T-cell (primary cell): Measurements from ENCODE around the gene STT3B. TPM values are rescaled to one million over a fixed set of nuclear protein-coding genes. Genes with fewer than 3 reads are reported as not detected.
"Not testable (repeated sequence)": the region's sequence is repeated elsewhere in the genome, so short reads cannot be mapped to it uniquely, and the experiment has no call there.

Source experiments
- ATAC-seq, 4 experiments: fragments of 200-7000 bp in 3 of 4; fragments of 150-1000 bp in 1 of 4; cut with Tn5 transposase; replicated peaks in 1 of 4; 1 replicate in 3 of 4; 2 replicates in 1 of 4; pipeline ENCODE4 v1.10.0; 2021; ENCODE audit warnings: moderate library complexity in 3 of 4, mild to moderate bottlenecking in 2 of 4, moderate number of reproducible peaks in 1 of 4
- CTCF ChIA-PET, 2 donors: fragments of 300-600 bp; sonication (Branson Sonifier 250); formaldehyde crosslinking; loops; one replicate each; lab custom pipeline; 2022; ENCODE audit warnings: antibody characterized with exemption in 2 of 2; lab: Charles Lee
- POLR2A ChIA-PET, 2 donors: fragments of 300-600 bp; sonication (Branson Sonifier 250); formaldehyde crosslinking; loops; one replicate each; lab custom pipeline; 2022; ENCODE audit warnings: antibody characterized with exemption in 2 of 2; lab: Charles Lee
- DNase-seq, 35 experiments: peaks; one replicate each; pipeline versions ENCODE4 v3.0.0 to v3.0.0-alpha.2; 2013 to 2023
- H3K27ac ChIP-seq: one replicate; pipeline ENCODE4 v1.5.1; 2013; ENCODE audit warnings: low read length
- H3K27me3 ChIP-seq, 2 experiments: replicated peaks in 1 of 2; 1 replicate in 1 of 2; 2 replicates in 1 of 2; pipeline versions ENCODE4 v1.6.1 to v1.7.0; 2013; ENCODE audit warnings: low read length in 1 of 2, mixed read lengths in 1 of 2; ENCODE audit not compliant: control insufficient read depth in 2 of 2, insufficient read depth in 2 of 2; ENCODE audit errors: extremely low read depth in 1 of 2
- H3K36me3 ChIP-seq, 2 donors: 1 replicate in 1 of 2; 2 replicates in 1 of 2; pipeline versions ENCODE4 v1.6.1 to v1.7.0; 2013; ENCODE audit warnings: low read length in 1 of 2; ENCODE audit not compliant: control insufficient read depth in 2 of 2, insufficient read depth in 1 of 2; ENCODE audit errors: extremely low read depth in 1 of 2
- H3K4me1 ChIP-seq, 2 experiments: 1 replicate in 1 of 2; 2 replicates in 1 of 2; pipeline versions ENCODE4 v1.6.1 to v1.7.0; 2013; ENCODE audit warnings: low read length in 2 of 2, mixed read lengths in 1 of 2; ENCODE audit not compliant: insufficient read depth in 2 of 2, control insufficient read depth in 1 of 2; ENCODE audit errors: extremely low read depth in 1 of 2
- H3K4me3 ChIP-seq, 2 donors: 1 replicate in 1 of 2; 2 replicates in 1 of 2; pipeline versions ENCODE4 v1.5.1 to v1.7.0; 2013; ENCODE audit warnings: mild to moderate bottlenecking in 2 of 2, low read length in 1 of 2, moderate library complexity in 1 of 2; ENCODE audit not compliant: control insufficient read depth in 1 of 2; ENCODE audit errors: extremely low read depth in 1 of 2
- H3K9me3 ChIP-seq: 2 replicates; pipeline ENCODE4 v1.7.0; 2013
- H3K27ac Mint-ChIP-seq, 2 donors: one replicate each; pipeline ENCODE4 v1.8.0; 2020 to 2021; ENCODE audit warnings: mild to moderate bottlenecking in 2 of 2, mixed read lengths in 2 of 2
- H3K27me3 Mint-ChIP-seq, 2 donors: one replicate each; pipeline ENCODE4 v1.8.0; 2021 to 2022; ENCODE audit warnings: mixed read lengths in 2 of 2
- H3K36me3 Mint-ChIP-seq: one replicate; pipeline ENCODE4 v1.8.0; 2021; ENCODE audit warnings: mixed read lengths
- H3K4me1 Mint-ChIP-seq, 3 donors: one replicate each; pipeline ENCODE4 v1.8.0; 2020 to 2022; ENCODE audit warnings: mixed read lengths in 3 of 3, mild to moderate bottlenecking in 1 of 3
- H3K4me3 Mint-ChIP-seq, 3 donors: one replicate each; pipeline ENCODE4 v1.8.0; 2020 to 2022; ENCODE audit warnings: mild to moderate bottlenecking in 3 of 3, mixed read lengths in 3 of 3, moderate library complexity in 3 of 3
- H3K9me3 Mint-ChIP-seq, 3 donors: one replicate each; pipeline ENCODE4 v1.8.0; 2020 to 2022; ENCODE audit warnings: mixed read lengths in 3 of 3
- WGBS: methylation state at CpG from one replicate; pipeline ENCODE4 v1.1.5; 2013; ENCODE audit warnings: missing lambda C conversion rate; ENCODE audit not compliant: insufficient coverage; 5-methylcytosine and 5-hydroxymethylcytosine counted together
- total RNA-seq, 35 experiments: library from RNA in 6 of 35; stranded (reverse) in 6 of 35; fragments of 120-200 nt in 1 of 35; gene quantifications; one replicate each; pipeline versions ENCODE4 v1.2.1 to v1.2.4 and lab custom pipeline; 2013 to 2026

STT3B gene
- total RNA-seq, 5 donors from 2014 or later (not counting 1 experiment from before 2014, with no cell fraction given), result 92.1 to 160 (median 110) TPM

DNA sequence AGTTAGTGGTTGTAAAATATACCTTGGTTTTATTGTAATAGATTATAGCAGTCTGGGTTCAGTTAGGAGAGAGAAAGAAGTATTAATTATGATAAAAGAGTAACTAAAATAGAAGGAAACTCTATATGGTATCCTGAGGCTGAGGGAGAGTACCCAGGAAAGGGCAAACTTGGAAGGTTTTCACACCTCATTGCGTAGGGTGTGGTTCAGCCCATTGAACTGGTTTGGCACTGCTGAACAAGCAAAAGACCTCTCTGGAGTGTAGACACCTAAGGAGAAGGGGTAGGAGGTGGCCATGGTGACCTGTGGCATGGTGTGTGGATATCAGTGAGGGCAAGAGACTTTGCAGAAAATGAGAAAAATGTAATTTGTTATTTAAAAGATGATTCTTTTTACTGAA is 63.5 kb downstream of the STT3B start:
- H3K9me3 Mint-ChIP-seq, result peaks cover 4 to 18% (median 14%) of the 10 kb centered on the region in 3 donors
- H3K36me3 ChIP-seq, result peaks cover 10 to 34% of the 10 kb centered on the region in 2 donors
- WGBS, result 50% methylated on average over 1 of the region's 1 CpG
- CTCF ChIA-PET, result interaction anchor here in 1 of 2 donors (1.4 kb wide), 1 partner anchor 15 kb away, joined by 3 read pairs; no protein-coding TSS in a partner anchor
- POLR2A ChIA-PET, result interaction anchor here in 1 of 2 donors (0.6 kb wide), 1 partner anchor 79 kb away, joined by 3 read pairs; no protein-coding TSS in a partner anchor
- no peak for DNase-seq
- H3K4me3 Mint-ChIP-seq, result no peak overlapping the region
- H3K27me3 Mint-ChIP-seq, result no peaks in the 10 kb centered on the region
- H3K36me3 Mint-ChIP-seq, result peaks cover 71% of the 10 kb centered on the region
- H3K27me3 ChIP-seq, result no peaks in the 10 kb centered on the region
- H3K27ac Mint-ChIP-seq, result peak overlapping the region; percentile 50 to 75
- peak in 1 of 4 experiments; percentile 29 for ATAC-seq
- no peak overlapping the region for H3K27ac ChIP-seq
- H3K4me3 ChIP-seq, result no peak overlapping the region
- H3K4me1 ChIP-seq, result peaks cover 2 to 12% of the 10 kb centered on the region in 2 experiments
- peaks cover 54 to 64% (median 58%) of the 10 kb centered on the region in 3 donors for H3K4me1 Mint-ChIP-seq
- peaks cover 2% of the 10 kb centered on the region for H3K9me3 ChIP-seq

DNA sequence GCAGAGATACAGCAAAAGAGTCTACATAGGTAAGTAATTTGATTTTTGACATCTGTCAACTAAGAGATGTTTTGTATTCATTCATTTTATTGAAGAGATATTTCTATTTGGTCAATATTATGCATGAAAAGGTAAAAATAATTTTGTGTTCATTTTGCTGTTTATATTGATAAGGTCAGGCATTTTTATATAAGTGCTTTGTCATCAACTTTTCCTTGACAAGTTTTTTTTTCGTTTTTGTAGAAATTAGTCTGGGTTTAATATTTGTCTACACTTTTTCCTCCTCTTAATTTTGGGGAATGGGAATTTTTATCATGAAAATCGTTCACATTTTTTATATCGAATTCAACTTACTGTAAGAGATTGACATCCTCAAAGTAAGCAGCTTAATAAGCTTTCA is 67.7 kb downstream of the STT3B start:
- peaks cover 24 to 35% (median 35%) of the 10 kb centered on the region in 3 donors for H3K4me1 Mint-ChIP-seq
- WGBS, result no CpG with 5 or more reads among the region's 3 CpGs

DNA sequence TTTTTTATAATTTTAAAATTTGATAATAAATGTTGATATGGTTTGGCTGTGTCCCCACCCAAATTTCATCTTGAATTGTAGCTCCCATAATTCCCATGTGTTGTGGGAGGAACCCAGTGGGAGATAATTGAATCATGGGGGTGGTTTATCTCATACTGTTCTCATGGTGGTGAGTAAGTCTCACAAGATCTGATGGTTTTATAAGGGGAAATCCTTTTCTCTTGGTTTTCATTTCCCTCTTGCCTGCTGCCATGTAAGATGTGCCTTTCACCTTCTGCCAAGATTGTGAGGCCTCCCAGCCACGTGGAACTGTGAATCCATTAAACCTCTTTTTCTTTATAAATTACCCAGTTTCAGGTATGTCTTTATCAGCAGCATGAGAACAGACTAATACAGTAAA is 72.6 kb downstream of the STT3B start:
- WGBS, result no CpG with 5 or more reads among the region's 1 CpG
- ATAC-seq, DNase-seq, H3K4me3 ChIP-seq, H3K9me3 ChIP-seq, H3K27me3 Mint-ChIP-seq, POLR2A ChIA-PET, H3K27ac Mint-ChIP-seq, CTCF ChIA-PET, H3K4me1 ChIP-seq, H3K27me3 ChIP-seq, H3K4me3 Mint-ChIP-seq, H3K27ac ChIP-seq: not testable (repeated sequence)
- Mint-ChIP-seq H3K4me1 (peaks cover 47 to 59% (median 52%) of the 10 kb centered on the region in 3 donors), H3K9me3 (peaks cover 8 to 34% (median 10%) of the 10 kb centered on the region in 3 donors), H3K36me3 (peaks cover 83% of the 10 kb centered on the region)
- peaks cover 0 to 35% of the 10 kb centered on the region in 2 donors for H3K36me3 ChIP-seq

More for the DNA sequence above, 67.7 kb downstream of the STT3B start:
- H3K4me3 ChIP-seq, result no peak overlapping the region
- DNase-seq (no peak), ATAC-seq (no peak)
- ChIA-PET CTCF (interaction anchor here in 1 of 2 donors (0.8 kb wide), 1 partner anchor 39 kb away, joined by 3 read pairs; no protein-coding TSS in a partner anchor), POLR2A (interaction anchor here in 1 of 2 donors (1.0 kb wide), 1 partner anchor 30 kb away, joined by 3 read pairs; no protein-coding TSS in a partner anchor)
- peaks cover 0 to 3% of the 10 kb centered on the region in 2 experiments for H3K4me1 ChIP-seq
- no peak overlapping the region for H3K27ac ChIP-seq
- Mint-ChIP-seq H3K4me3 (no peak overlapping the region), H3K9me3 (peaks cover 3 to 15% (median 4%) of the 10 kb centered on the region in 3 donors), H3K27ac (no peak overlapping the region), H3K36me3 (peaks cover 70% of the 10 kb centered on the region), H3K27me3 (no peaks in the 10 kb centered on the region)
- H3K27me3 ChIP-seq, result no peaks in the 10 kb centered on the region
- peaks cover 3 to 26% of the 10 kb centered on the region in 2 donors for H3K36me3 ChIP-seq
- H3K9me3 ChIP-seq, result peaks cover 7% of the 10 kb centered on the region

DNA sequence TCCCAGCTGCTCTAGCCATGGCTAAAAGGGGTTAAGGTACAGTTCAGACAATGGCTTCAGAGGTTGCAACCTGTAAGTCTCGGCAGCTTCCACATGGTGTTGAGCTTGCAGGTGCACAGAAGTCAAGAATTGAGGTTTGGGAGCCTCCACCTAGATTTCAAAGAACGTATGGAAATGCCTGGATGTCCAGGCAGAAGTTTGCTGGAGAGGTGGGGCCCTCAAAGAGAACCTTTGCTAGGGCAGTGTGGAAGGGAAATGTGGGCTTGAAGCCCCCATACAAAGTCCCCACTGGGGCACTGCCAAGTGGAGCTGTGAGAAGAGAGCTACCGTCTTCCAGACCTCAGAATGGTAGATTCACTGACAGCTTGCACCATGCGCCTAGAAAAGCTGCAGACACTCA is 73.7 kb downstream of the STT3B start:
- no peak overlapping the region for H3K4me3 Mint-ChIP-seq
- Histone ChIP-seq H3K27me3 (no peaks in the 10 kb centered on the region), H3K27ac (no peak overlapping the region), H3K9me3 (peaks cover 7% of the 10 kb centered on the region), H3K4me1 (peaks cover 0 to 8% of the 10 kb centered on the region in 2 experiments), H3K4me3 (peak overlapping the region in 1 of 2 donors; percentile 15), H3K36me3 (peaks cover 0 to 26% of the 10 kb centered on the region in 2 donors)
- H3K27ac Mint-ChIP-seq, result no peak overlapping the region
- H3K36me3 Mint-ChIP-seq, result peaks cover 82% of the 10 kb centered on the region
- H3K9me3 Mint-ChIP-seq, result peaks cover 8 to 34% (median 10%) of the 10 kb centered on the region in 3 donors
- DNase-seq (no peak), ATAC-seq (no peak)
- CTCF ChIA-PET, result no interaction called here
- POLR2A ChIA-PET, result interaction anchor here in 1 of 2 donors (0.6 kb wide), 1 partner anchor 553 kb away, joined by 7 read pairs; no protein-coding TSS in a partner anchor
- 100% methylated on average over 4 of the region's 4 CpGs for WGBS
- no peaks in the 10 kb centered on the region for H3K27me3 Mint-ChIP-seq
- H3K4me1 Mint-ChIP-seq, result peaks cover 54 to 61% (median 57%) of the 10 kb centered on the region in 3 donors

DNA sequence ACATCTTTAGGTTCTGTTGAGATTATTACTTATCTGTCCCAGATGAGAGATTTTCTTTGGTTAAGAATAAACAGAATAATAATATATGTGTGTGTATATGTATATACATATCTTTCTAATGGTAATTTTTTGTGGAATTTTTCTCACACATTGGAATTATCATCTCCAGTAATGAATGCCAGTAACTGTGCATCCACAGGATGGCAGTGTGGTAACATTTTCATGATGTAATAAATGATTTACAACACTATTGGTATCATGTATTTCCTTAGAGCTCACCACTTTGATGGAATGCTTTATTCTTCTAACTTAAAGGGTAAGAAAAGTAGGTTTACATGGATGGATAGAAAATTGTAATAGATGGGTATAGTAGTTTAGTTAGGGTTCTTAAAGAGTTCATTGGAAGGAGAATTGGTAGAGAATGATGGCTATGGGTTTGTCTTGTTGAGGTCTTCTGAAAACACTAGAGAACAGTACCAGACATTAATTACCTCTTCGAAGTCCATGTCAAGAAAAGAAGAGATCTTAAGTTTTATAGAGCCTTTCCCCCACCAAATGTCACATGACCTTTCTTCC is 78.1 kb downstream of the STT3B start:
- H3K27ac Mint-ChIP-seq, result peak overlapping the region in 1 of 2 donors; percentile 16
- Histone ChIP-seq H3K27me3 (no peaks in the 10 kb centered on the region), H3K4me1 (peaks cover 0 to 8% of the 10 kb centered on the region in 2 experiments), H3K27ac (no peak overlapping the region), H3K4me3 (no peak overlapping the region), H3K9me3 (peaks cover 3% of the 10 kb centered on the region), H3K36me3 (peaks cover 0 to 13% of the 10 kb centered on the region in 2 donors)
- ATAC-seq (no peak), DNase-seq (peak in 2 of 35 experiments; percentile 2 to 29)
- peaks cover 1 to 15% (median 3%) of the 10 kb centered on the region in 3 donors for H3K9me3 Mint-ChIP-seq
- CTCF ChIA-PET, result interaction anchor here in 1 of 2 donors (1.3 kb wide), 1 partner anchor 15 kb away, joined by 3 read pairs; no protein-coding TSS in a partner anchor
- peaks cover 77 to 86% (median 82%) of the 10 kb centered on the region in 3 donors for H3K4me1 Mint-ChIP-seq
- peaks cover 71% of the 10 kb centered on the region for H3K36me3 Mint-ChIP-seq
- H3K4me3 Mint-ChIP-seq, result no peak overlapping the region
- POLR2A ChIA-PET, result no interaction called here
- no CpG with 5 or more reads among the region's 1 CpG for whole genome bisulfite sequencing
- no peaks in the 10 kb centered on the region for H3K27me3 Mint-ChIP-seq

DNA sequence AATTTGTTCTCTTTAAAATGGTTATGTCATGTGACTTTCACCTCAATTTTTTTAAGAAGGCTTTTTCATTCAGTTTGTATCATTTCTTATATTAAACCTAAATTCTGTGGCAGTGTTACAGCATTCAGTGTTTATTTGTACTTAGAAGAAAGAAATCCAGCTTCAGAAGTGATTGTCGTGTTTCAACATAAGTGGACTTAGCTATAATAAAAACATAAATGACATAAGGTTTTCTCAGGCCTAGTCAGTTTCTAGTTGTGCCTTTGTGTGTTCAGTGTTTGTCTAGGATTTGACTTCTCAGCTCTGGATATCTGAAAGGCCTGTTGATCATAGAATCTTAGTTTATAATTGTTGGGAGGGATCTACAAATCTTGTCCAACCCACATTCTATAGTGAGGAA is 80.5 kb downstream of the STT3B start:
- H3K27ac ChIP-seq, result no peak overlapping the region
- peaks cover 0 to 14% of the 10 kb centered on the region in 2 donors for H3K36me3 ChIP-seq
- Mint-ChIP-seq H3K36me3 (peaks cover 63% of the 10 kb centered on the region), H3K9me3 (no peaks in the 10 kb centered on the region), H3K4me3 (no peak overlapping the region), H3K27me3 (no peaks in the 10 kb centered on the region), H3K27ac (no peak overlapping the region), H3K4me1 (peaks cover 65 to 78% (median 72%) of the 10 kb centered on the region in 3 donors)
- no peak for DNase-seq
- H3K4me1 ChIP-seq, result peaks cover 0 to 7% of the 10 kb centered on the region in 2 experiments
- H3K4me3 ChIP-seq, result no peak overlapping the region
- H3K9me3 ChIP-seq, result no peaks in the 10 kb centered on the region
- CTCF ChIA-PET, result interaction anchor here (0.5 to 0.6 kb wide), 2 partner anchors 9 to 919 kb away, joined by 3 to 5 read pairs; no protein-coding TSS in a partner anchor
- POLR2A ChIA-PET, result no interaction called here
- no peaks in the 10 kb centered on the region for H3K27me3 ChIP-seq
- ATAC-seq, result no peak
- no CpG with 5 or more reads among the region's 1 CpG for WGBS
